A204.1 (cell line): ENCODE data around the gene DNAJC8.

Experiments
- FAIRE-seq: peaks from 2 replicates; lab custom pipeline; 2012; peaks lifted over from hg19 to GRCh38; lab: Jason Lieb, UNC

Gene DNAJC8

GRCh38 chr1:28232558-28233263 lies at the start of gene DNAJC8:
TSS of gene DNAJC8 (minus strand) at chr1:28233029. CDS start at chr1:28232998, 31 bp downstream.
- FAIRE-seq = peak; percentile 92

GRCh38 chr1:28281608-28282425 lies 49.0 kb upstream of the DNAJC8 start:
- no peak for FAIRE-seq

GRCh38 chr1:28280977-28281381 lies 48.1 kb upstream of the DNAJC8 start:
- no peak for FAIRE-seq

GRCh38 chr1:28280501-28280900 lies 47.7 kb upstream of the DNAJC8 start:
- FAIRE-seq = no peak

GRCh38 chr1:28279721-28280120 lies 46.9 kb upstream of the DNAJC8 start:
- FAIRE-seq = no peak

- no peak for FAIRE-seq
Observed at GRCh38 chr1:28278763-28279162, 45.9 kb upstream of the DNAJC8 start.

- no peak for FAIRE-seq
Observed at GRCh38 chr1:28273216-28273860, 40.5 kb upstream of the DNAJC8 start.

GRCh38 chr1:28272215-28272852 lies 39.5 kb upstream of the DNAJC8 start:
- no peak for FAIRE-seq

- no peak for FAIRE-seq
Observed at GRCh38 chr1:28269529-28269928, 36.7 kb upstream of the DNAJC8 start.

- FAIRE-seq = no peak
Observed at GRCh38 chr1:28267633-28268032, 34.8 kb upstream of the DNAJC8 start.

GRCh38 chr1:28266920-28267322 lies 34.1 kb upstream of the DNAJC8 start:
- FAIRE-seq = no peak

- no peak for FAIRE-seq
Observed at GRCh38 chr1:28265577-28265976, 32.7 kb upstream of the DNAJC8 start.

- FAIRE-seq = no peak
Observed at GRCh38 chr1:28264897-28265296, 32.1 kb upstream of the DNAJC8 start.

GRCh38 chr1:28260803-28261174 lies 28.0 kb upstream of the DNAJC8 start:
- no peak for FAIRE-seq

- no peak for FAIRE-seq
Observed at GRCh38 chr1:28259934-28260802, 27.3 kb upstream of the DNAJC8 start.

- peak; percentile 98 for FAIRE-seq
Observed at GRCh38 chr1:28259252-28259933, 26.6 kb upstream of the DNAJC8 start, which contains the start of gene SESN2. TSS of gene SESN2 (plus strand) at chr1:28259518. CDS start at chr1:28259848, 330 bp downstream.

- FAIRE-seq = no peak
Observed at GRCh38 chr1:28258628-28259251, 25.9 kb upstream of the DNAJC8 start.

GRCh38 chr1:28257736-28258135 lies 24.9 kb upstream of the DNAJC8 start:
- FAIRE-seq = no peak

GRCh38 chr1:28256197-28256827 lies 23.5 kb upstream of the DNAJC8 start:
- no peak for FAIRE-seq

- FAIRE-seq = no peak
Observed at GRCh38 chr1:28249866-28250295, 17.1 kb upstream of the DNAJC8 start.
